NCI-H446 (cell line): ENCODE measurements around the gene NRSN2.
"Not testable (repeated sequence)": the region's sequence is repeated elsewhere in the genome, so short reads cannot be mapped to it uniquely, and the experiment has no call there.

Experiments used
- DNase-seq, 2 experiments: peaks; one replicate each; lab custom pipeline; 2025; lab: John Stamatoyannopoulos, UW

Gene NRSN2

DNA sequence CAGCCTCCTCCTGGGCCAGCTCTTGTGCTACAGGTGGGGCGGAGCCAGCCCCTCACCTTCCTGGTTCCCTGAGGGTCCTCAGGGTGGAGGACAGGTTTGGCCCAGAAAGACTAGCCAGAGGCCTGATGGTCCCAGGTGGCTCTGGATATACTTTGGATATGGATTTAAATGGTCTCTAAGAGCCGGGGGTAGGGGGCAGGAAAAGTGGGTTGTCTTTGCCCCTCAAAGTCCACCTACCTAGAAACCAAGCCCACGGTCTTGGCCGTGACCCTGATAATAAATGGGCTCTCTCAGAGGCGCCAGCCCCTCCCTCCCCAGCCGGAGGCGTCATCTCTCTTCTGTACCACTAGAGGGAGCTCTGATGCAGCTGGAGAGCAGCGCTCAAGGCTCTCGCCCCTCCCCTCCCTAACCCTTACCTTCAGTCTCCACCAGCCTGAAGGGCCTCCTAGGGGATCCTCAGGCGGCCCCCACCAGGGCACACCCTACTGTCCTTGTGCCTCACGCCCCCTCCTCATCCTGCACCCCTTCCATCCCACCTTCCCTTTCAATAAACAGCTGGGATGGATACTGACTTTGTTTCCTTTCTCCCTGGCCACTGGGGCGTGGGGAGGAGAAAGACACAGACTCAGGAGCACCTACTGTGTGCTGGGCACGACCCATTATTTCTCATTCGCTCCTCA lies 7.5 kb downstream of the NRSN2 start:
- DNase-seq, result peak; percentile 39 to 88

DNA sequence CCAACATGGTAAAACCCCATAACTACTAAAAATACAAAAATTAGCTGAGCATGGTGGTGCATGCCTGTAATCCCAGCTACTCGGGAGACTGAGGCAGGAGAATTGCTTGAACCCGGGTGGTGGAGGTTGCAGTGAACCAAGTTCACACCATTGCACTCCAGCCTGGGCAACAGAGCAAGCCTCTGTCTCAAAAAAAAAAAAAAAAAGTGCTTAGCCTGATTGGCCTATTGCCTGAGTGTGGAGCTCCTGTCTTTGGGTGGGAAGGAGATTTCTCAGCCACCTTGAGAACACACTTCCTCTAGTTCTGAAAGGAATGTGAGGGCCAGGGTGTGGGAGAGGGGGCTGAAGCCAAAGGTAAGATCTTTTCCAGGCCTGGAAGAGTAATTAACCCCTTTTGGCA lies 9.2 kb downstream of the NRSN2 start:
- not testable (repeated sequence) for DNase-seq

DNA sequence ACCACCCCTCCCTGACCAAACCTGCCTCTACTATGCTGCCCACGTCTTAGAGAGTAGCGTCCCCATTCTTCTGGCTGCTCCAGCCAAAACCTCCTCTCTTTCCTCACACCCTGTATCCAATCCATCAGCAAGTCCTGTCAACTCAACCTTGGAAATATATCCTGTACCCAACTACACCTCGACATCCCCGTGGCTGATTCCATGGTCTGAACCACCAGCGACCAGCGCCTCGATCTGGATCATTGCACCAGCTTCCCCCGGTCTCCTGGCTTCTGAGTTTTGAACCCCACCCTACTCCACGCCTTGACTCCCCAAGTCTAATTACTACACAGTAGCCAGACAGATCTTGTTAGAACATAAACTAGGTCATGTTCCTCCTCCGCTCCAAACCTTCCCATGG lies 9.8 kb downstream of the NRSN2 start:
- no peak for DNase-seq

DNA sequence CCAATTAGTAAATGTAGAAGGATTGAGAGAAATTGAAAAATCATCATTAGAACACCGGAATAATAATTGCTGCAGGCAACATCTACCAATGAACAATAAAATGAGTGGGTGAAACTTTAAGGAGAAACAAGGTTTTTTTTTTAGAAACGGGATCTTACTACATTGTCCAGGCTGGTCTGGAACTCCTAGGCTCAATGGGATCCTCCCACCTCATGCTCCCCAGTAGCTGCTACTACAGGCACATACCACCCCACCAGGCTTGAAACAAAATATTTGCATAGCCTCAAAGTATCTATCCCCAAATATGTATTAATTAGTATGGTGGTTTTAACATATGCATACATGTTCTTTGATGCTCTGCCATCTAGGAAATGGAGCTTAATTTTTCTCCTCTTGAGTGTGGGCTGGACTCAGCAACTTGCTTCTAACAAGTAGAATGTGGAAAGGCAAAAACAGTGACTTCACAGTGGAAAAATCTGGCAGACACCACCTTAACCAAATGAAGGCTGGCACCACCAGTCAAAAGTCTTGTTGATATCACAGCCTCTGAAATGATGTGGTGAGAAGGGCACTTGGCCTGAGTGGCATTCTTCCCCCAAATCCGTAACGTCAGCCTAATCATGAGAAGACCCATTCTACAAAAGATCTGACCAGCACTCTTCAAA lies 12.1 kb downstream of the NRSN2 start:
- no peak for DNase-seq

DNA sequence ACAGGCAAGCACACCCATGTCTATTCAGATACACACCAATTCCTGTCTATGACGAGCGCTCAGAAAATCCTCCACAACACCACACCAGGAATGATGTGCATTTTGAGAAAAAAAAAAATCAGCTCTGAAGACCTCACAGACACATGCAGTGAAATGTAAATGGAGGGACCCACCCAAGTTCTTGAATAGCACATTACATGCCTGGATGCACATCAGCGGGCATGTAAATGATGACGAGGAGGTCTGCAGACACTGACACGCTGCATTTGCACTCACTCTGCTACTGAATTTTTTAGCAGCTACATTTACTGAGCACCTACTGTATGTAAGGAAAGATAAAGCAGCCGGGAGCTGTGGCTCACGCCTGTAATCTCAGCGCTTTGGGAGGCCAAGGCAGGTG lies 14.7 kb downstream of the NRSN2 start:
- no peak for DNase-seq

DNA sequence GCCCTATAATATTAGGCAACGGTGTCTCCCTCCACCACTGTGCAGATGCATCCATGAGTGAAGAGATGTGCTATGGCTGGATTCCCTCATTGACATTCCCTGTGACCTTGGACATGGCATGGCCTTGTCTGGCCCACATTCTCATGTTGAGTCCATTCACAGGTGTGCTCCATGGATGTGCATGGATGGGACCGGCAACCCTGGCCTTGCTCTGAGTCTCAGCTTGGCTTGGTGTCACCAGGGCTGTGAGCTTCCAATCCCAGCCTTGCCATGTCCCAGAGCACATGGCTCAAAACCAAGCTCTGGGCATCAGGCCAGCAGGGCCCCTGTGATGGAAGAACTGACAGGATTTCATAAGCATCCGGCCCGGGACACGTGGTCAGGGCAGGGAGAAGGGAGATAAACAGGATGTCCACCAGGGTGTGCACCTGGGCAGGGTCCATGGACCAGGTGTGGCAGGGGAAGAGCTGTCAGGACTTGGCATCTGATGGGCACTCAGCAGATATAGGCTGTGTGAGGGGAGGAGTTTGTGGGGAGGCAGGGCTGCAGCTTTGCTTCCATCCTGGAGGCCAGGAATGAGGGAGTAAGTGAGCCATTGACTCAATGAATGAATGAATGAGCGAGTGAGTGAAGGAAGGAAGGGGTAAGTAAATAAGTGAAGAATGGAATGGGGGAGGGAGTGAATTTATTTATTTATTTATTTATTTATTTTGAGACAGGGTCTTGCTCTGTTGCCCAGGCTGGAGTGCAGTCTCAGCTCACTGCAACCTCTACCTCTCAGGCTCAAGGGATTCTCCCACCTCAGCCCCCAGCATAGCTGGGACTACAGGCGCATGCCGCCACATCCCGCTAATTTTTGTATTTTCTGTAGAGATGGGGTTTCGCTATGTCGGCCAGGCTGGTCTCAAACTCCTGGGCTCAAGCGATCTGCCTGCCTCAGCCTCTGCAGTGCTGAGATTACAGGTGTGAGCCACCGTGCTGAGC lies 15.7 kb downstream of the NRSN2 start:
- DNase-seq, result peak; percentile 80 to 91

DNA sequence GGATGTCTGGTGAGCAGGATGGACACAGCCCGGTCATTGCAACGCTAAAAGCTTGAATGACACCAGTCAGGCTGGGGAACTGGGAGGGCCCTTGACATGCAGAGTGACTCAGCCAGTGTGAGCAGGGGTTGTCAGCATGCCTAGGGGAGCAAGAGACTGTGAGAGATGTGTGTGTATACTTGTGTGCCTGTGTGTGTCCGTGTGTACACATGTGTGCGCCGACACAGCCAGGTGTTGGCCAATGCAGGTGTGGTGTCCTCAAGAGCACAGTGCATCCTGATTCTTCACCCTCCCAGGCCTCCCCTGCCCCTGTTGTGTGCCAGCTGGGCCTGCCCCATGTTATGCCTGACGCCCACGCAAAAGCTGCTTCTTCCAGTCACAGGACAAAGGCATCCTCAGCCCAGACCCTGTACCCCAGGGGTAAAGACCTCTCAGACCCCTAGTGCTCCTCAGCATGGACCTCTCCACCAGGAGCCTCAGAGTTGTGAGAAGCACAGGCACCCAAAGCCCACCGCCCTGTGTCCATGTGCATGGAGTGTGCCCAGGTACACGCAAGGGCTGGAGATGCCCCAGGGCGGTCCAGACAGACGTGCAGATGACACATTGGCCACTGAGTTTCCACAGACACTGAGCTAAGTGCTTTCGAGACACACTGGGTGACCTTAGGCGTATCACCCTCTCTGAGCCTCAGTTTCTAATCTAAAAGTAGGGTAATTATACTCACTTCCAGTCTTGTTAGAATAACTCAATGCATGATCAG lies 16.6 kb downstream of the NRSN2 start:
- DNase-seq, result no peak

DNA sequence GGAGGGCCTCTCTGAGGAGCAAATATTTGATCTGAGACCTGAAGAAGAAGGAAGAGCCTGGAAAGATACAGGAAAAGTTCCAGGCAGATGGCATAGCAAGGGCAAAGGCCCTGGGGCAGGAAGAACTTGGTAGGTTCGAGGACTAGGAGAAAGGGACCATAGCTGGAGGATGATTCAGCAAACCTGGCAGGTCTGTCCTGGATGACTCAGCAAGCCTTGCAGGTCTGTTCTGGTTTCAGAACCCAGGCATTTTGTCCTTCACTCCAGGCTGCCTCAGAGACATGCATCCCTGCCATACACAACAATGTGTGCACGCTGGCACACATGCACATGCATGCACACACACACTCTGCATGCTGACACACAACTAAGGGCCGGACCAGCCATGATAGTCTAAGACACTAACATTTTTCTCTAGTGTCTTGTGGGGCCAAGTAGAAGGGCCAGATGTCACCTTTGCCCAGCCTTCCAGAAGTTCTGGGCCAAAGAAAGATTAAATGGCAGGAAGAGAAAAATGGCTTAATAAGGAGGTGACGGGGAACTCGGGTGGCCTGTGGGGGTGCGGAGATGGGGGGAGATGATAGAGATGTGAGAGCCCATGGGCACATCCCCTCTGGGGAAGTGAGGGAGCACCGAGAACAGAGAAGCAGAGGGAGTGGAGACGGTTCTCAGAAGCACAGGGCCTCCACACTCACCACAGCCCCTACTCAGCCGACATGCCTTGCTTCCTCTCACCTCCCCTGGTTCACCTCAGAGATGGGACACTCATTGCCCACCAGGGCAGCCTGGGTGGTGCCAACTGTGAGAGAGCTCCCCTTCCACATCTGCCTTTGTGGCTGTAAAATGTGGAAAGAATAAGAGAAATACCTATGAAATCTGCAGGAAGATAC lies 18.2 kb downstream of the NRSN2 start:
- no peak for DNase-seq

DNA sequence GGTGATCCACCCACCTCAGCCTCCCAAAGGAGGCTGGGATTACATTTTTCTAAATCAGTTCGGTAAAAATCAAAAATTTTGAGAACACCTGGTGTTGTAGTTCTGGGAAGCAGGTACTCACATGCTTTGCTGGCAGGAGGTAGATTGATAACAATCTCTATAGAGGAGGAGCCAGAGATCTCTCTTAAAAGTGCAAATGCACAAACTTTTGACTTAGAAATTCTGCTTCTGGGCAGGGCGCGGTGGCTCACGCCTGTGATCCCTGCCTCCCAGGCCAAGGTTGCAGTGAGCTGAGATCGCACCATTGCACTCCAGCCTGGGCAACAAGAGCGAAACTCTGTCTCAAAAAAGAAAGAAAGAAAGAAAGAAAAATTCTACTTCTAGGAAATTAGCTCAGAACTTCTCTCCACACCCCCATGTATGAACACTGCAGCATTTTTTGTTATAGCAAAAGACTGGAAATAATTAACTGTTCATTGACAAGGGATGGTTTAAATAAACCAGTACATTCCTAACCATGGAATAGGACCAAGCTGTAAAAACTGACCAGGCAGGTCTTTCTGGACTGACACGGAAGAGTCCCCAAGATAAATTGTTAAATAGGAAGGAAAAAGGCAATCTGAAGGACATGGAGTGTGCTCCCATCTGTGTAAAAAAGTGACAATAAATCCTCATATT lies 19.3 kb downstream of the NRSN2 start:
- no peak for DNase-seq

DNA sequence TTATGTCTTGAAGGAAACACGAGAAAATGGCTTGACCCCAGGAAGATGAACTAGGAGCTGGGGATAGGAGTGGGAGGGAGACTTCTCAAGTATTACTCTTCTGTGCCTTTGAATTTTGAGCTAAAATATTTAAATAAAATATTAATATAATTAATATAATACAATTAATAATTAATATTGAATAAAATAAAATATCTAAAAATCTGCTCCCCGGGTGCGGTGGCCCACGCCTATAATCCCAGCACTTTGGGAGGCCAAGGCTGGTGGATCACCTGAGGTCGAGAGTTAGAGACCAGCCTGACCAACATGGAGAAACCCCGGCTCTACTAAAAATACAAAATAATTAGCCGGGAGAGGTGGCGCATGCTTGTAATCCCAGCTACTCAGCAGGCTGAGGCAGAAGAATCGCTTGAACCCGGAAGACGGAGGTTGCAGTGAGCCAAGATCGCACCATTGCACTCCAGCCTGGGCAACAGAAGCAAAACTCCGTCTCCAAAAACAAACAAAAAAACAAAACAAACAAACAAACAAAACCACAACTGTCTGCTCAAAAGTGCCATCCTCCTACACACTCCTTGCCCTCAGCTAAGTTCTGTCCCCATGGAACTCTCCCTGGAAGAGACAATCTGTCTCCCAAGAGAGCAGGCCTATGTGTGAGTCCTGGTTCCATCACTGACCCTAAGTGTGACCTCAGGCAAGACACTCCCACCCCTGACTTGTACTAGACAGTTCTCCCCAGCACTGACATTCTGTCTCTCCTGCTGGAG lies 20.0 kb downstream of the NRSN2 start:
- DNase-seq, result no peak

DNA sequence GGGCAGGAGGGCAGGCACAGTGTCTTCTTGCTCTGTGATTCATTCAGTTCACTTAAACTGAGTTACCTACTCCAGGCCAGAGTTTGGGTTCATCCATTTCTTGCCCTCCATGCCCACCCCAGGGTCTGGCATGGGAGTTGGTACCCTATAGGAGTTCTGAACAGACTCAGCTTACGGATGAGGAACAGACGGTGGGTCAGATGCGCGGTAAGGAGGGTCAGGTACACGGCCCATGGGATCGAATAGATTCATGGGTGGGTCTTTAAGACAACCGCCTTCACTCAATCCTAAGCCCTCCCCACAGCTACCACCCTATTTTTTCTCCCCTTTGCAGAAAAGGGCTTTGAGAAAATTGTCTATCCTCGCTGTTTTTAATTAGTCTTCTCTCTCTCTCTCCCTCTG lies 20.6 kb downstream of the NRSN2 start:
- no peak for DNase-seq

DNA sequence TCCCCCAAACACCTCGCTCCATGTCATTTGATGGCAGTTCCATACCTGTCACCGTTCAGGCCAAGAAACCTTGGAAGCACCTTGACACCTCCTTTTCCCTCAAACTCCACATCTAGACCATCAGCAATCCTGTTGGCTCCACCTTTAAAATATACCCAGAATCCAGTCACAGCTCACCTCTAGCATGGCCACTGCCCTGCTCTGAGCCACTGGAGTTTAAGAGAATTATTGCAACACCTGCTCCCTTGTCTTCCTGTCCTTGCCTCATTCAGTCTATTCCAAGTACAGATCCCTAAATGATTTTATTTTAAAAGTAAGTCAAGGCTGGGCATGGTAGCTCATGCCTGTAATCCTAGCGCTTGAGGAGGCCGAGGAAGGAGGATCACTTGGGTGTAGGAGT lies 22.0 kb downstream of the NRSN2 start:
- DNase-seq, result no peak

DNA sequence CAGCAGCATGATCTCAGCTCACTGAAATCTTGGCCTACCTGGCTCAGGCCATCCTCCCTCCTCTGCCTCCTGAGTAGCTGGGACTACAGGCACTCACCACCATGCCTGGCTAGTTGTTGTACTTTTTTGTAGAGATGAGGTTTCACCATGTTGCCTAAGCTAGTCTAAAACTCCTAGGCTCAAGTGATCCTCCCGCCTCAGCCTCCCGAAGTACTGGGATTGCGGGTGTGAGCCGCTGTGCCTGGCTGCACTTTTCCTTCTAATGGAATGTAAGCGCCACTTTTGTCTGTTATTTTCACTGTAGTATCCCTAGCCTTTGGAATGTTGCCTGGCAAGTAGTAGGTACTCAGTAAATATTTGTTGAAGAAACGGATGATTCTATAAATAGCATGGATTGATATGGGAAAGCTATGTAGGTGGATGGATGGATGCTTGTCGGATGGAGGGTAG lies 23.3 kb downstream of the NRSN2 start:
- DNase-seq, result no peak

DNA sequence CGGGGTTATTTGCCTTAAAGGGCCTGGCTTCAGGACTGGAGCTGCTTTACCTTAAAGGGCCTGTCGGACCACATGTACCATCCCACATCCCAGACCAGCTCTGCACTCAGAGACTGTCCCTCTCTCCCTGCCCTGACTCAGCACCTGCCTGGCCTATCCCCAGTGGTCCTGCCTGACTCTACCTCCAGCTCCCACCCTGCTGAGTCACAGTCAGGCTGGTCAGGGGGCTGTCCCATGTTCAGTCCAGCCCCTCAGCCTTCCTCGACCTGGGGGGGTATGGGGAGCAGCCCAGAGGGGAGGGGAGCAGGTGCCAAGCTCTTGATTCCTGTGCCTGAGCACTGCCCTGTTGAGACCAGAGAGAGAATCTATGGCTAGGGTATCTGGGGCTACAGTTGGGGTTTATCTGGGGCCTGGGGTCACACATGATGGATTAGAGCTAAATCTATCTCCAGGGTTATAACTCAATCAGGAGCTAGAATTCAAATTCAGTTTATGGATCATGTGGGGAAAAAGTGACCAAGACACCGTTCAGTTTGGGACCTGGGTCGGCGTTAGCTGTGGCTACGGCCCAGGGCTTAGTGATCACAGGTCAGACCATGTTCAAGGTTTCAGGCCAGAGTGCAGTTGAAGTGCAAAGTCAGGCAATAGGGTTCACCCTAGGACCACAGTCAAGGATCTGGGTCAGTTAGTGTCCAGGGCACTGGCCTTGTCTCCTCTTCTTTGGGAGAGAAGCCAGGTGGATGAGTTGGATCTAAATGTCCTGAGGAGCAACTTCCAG lies 24.3 kb downstream of the NRSN2 start:
- no peak for DNase-seq

DNA sequence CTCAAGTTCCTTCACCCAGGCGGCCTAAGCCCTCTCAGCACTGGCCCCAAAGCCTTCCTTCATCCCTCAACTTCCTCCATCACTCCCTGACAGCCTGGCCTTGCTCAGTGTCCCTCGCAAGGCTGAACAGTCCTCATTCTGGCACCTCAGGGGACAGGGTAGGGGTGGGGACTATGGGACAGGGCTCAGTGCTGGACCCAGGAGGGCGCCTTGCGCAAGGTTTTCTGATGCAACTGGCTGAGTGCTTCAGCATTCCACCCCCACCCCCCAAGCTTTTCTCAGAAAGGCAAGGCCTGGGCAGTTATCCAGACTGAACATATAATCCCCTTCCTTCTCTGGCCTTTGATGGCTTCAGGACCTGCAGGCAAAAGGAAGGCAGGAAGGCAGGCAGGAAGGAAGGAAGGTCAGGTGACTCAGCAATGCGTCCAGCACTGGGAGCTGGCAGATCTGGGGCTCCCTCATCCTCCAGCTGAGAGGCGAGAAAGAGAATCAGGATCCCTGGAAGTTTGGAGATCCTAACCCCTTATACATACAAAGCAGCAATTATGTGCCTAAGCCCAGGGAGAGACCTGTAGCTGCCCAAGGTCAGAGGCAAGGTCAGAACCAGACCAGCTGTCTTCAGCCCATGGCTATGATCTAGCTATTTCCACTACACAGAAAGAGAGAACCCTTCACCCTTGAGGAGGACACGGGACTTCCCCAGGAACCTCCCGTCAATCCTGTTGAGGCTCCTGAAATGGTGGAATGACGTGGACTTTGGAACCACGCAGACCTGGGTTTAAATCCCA lies 25.0 kb downstream of the NRSN2 start:
- DNase-seq, result no peak

DNA sequence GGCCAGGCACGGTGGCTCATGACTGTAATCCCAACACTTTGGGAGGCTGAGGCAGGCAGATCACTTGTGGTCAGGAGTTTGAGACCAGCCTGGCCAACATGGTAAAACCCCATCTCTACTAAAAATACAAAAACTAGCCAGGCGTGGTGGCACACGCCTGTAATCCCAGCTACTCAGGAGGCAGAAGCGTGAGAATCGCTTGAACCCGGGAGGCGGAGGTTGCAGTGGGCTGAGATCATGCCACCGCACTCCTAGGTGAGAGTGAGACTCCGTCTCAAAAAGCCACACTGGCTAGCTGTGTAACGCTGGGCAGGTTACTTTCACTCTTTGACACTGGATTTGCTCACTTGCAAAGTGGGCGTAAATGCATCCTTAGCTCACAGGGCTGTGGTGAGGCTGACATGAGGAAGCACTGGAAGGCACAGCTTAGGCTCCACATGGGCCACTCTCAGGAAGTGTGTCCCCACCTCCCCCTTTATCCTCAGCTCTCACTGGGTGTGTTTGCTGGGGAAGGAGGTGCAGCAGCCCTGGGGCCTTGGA lies 25.7 kb downstream of the NRSN2 start:
- DNase-seq, result not testable (repeated sequence)

DNA sequence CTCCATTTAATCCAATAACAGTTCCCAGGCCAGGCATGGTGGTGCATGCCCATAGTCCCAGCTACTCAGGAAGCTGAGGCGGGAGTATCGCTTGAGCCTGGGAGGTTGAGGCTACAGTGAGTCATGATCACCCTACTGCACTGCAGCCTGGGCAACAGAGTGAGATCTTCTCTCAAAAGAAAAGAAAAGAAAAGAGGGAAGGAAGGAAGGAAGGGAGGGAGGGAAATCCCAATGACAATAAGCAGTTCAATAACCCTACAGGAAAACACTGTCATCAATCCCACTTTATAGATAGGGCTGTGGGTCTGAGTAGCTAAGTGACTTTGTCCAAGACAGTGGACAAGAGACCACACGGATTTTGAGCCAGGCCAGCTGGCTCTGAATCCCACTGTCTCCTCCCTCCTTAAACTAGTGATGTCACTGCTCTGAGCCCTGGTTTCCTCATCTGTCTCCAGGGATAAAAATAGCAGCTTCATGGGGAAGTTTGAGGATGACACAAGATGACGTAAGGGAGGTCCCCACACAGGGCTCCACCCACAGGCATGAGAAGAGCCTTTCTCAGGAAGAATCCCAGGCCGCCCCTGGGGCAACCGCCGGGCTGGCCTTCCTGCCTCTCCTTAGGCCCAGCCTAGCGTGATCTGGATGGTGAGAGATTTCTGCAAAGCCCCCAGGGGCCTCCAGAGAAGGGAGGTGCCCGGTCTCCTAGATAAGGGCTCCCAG lies 26.4 kb downstream of the NRSN2 start:
- DNase-seq, result no peak
